Spleen (tissue), 7 donors: ENCODE data around the gene PNMA6E.

Experiments used
- CTCF ChIP-seq, 11 experiments: fragments of 200-600 bp in 7 of 11; fragments of 450-650 bp in 4 of 11; sonication (generic) in 4 of 11; IDR thresholded peaks in 8 of 11; conservative IDR thresholded peaks in 3 of 11; 1 replicate in 7 of 11; 2 replicates in 4 of 11; pipeline versions ENCODE4 v1.4.0 to v1.8.0; 2016 to 2021; ENCODE audit warnings: antibody characterized with exemption in 11 of 11, inconsistent platforms in 4 of 11, mild to moderate bottlenecking in 1 of 11
- POLR2A ChIP-seq, 3 donors: fragments of 450-650 bp; IDR thresholded peaks; one replicate each; pipeline ENCODE4 v1.5.1; 2017; ENCODE audit warnings: antibody characterized with exemption in 3 of 3, mild to moderate bottlenecking in 1 of 3
- POLR2AphosphoS5 ChIP-seq, 3 donors: sonication (generic); formaldehyde crosslinking; IDR thresholded peaks; one replicate each; pipeline ENCODE4 v1.5.1; 2017; ENCODE audit warnings: antibody characterized with exemption in 3 of 3
- donor health status: DM: no; HTN: no; CAD: no; lungs with moderate emphysema.
- donor health status: DM: no; HTN: no; CAD: no.
- donor health status: DM: no; HTN: no; CAD: no.

GRCh38 chrX:153443476-153444332 is 42.6 kb upstream of the PNMA6E start:
- TF ChIP-seq POLR2AphosphoS5 (IDR thresholded peaks at IDR 0.05) (peak in 1 of 3 donors; percentile 2), CTCF (IDR thresholded peaks at IDR 0.05 in 8 of 11, conservative IDR thresholded peaks at IDR 0.05 in 3 of 11) (no peak), POLR2A (IDR thresholded peaks at IDR 0.05) (no peak)
